Stimulated activated CD8-positive, alpha-beta memory T cell treated with anti-CD3 and anti-CD28 coated beads, Interleukin-15, amount 100 ng/mL, for 24 hours (primary cell): ENCODE results near the gene MTO1.
"Not testable (repeated sequence)": the region's sequence is repeated elsewhere in the genome, so short reads cannot be mapped to it uniquely, and the experiment has no call there.

Experiments used
- DNase-seq: peaks from one replicate; pipeline ENCODE4 v3.0.0-alpha.2; 2020; ENCODE audit warnings: low read depth

MTO1 gene

DNA sequence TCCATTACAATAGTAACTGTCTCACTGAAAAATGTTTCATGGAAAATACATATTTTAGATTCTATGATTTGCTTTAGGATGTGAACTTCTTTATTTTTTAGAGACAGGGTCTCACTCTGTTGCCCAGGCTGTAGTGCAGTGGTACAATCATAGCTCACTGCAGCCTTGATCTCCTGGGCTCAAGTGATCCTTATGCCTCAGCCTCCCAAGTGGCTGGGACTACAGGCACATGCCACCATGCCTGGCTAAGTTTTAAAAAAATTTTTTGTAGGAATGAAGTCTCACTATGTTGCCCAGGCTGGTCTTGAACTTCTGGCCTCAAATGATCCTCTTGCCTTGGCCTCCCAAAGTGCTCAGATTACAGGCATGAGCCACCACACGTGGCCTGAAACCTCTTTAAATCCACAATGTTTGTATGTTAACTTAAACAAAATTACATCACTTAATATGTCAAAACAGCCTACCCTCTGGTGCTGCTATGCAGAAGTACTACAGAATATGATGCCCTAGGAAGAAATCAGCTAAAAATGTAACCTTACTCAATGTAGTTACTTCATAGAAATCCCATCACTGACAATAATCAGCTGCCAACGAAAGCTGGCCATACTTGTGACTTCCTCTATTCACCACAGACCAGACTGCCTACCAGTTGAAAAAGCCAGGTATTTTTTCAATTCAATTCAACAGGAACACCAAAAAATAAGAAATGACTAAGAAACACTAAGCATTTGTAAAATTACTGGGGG, 41.7 kb downstream of the MTO1 start:
- DNase-seq, result no peak

- DNase-seq, result no peak
These were observed 42.6 kb downstream of the MTO1 start for GRCh38 chr6:73504160-73504559.

- DNase-seq, result no peak
These were observed 43.6 kb downstream of the MTO1 start for GRCh38 chr6:73505142-73505541.

DNA sequence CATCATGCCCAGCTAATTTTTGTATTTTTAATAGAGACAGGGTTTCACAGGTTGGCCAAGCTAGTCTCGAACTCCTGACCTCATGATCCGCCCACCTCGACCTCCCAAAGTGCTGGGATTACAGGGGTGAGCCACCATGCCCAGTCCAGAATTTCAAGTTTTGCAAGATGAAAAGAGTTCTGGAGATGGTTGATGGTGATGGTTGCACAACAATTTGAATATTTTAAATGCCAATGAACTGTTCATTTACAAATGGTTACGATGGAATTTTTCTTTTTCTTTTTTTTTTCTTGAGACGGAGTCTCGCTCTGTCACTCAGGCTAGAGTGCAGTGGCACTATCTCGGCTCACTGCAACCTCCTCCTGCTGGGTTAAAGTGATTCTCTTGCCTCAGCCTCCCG, 44.2 kb downstream of the MTO1 start:
- DNase-seq, result not testable (repeated sequence)

DNA sequence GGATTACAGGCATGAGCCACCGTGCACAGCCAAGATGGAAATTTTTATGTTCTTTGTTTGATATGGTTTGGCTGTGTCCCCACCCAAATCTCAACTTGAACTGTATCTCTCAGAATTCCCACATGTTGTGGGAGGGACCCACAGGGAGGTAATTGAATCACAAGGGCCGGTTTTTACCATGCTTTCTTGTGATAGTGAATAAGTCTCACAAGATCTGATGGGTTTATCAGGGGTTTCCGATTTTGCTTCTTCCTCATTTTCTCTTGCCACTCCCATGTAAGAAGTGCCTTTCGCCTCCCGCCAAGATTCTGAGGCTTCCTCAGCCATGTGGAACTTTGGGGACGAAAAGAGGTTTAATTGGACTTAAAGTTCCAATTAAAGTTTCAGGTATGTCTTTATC, 44.7 kb downstream of the MTO1 start:
- DNase-seq, result no peak

DNA sequence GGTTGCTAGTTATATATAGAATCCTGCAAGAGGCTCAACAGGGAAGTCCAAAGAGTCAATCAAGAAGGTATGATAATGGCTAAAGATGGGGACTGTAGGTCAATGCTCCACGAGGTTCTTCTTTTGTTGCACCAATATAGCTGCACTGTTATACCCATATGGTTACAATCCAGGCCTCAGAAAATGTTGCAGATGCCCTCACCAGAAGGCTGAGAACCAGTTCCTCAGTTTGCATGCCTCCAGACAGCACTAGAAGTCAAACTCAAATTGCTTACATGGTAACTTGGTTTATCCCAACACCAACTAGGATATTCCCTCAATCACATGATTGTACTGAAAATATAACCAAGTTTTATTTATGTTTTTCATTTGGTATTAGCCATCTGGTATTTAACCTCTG, 47.2 kb downstream of the MTO1 start:
- DNase-seq, result no peak

DNA sequence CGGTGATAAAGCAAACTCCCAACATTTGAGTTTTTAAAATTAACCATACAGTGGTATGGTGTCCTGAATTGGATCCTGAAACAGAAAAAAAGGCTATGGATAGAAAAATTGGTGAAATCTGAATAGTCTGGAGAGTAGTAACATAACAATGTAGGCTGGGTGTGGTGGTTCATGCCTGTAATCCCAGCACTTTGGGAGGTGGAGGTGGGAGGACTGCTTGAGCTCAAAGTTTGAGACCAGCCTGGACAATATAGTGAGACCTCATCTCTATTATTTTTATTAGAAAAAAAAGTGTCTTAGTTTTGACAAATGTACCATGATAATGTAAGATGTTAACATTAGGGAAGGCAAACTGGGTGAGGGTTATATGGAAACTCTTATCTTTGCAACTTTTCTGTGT, 48.3 kb downstream of the MTO1 start:
- DNase-seq, result no peak

- no peak for DNase-seq
These were observed 50.3 kb downstream of the MTO1 start for GRCh38 chr6:73511796-73512195.

GRCh38 chr6:73513496-73513854, 51.9 kb downstream of the MTO1 start:
- DNase-seq, result no peak

- DNase-seq, result no peak
These were observed 53.2 kb downstream of the MTO1 start for GRCh38 chr6:73514746-73515110.

DNA sequence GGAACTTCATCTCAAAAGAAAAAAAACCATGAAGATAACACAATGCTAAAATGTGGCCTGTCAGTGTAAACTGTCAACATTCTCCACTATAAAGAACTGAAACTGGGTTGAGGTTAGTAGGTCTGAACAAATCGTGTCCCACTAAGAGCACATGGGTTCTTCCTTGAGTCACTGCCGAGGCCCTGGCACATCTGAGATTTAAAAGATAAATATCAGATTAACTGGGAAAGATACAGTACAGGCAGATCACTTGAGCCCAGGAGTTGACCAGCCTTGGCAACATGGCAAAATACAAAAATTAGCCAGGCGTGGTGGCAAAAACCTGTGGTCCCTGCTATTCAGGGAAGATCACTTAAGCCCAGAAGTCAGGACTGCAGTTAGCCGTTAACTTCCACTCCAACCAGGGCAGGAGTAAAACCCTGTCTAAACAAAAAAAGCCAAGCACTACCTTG, 53.7 kb downstream of the MTO1 start:
- no peak for DNase-seq

DNA sequence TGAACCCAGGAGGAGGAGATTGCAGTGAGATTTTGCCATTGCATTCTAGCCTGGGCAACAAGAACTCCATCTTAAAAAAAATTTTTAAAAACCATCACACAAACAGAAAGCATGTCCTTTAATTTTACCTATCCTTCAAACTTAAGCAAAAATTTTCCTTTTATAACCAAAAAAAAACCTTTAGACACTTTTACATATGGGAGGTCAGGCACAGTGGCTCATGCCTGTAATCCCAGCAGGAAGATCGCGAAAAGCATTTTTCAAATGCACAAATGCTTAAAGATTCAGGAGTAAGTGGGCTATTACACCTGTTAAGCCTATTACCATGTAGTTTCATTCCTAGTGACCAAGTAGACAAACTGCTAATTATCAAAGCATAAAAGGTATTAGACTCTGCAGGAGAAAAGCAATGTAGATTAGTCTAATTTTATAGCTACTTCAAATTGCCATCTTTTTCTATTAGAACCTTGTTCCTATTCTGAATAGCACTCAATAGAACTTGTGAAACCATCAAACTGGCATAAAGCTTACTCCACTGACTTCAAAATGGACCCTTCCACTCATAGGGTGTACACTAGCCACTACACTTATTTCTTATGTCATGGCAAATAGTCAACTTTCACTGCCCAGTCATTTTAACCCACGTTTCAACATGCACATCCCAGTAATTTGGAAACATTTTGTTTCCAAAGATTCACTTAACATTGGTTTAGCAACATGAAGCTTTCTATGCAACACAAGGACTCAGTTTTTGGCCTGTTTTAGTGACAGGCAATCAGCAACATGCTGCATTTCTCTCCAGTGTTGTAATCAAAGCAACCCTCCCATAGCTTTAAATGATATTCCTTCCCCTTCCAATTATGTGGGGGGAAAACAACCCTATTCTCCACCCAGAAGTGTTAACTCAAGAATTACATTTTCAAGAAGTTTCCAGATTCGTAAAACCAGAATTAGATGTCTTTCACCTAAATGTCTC, 55.3 kb downstream of the MTO1 start:
- no peak for DNase-seq

- not testable (repeated sequence) for DNase-seq
These were observed 56.8 kb downstream of the MTO1 start for GRCh38 chr6:73518100-73518981.

DNA sequence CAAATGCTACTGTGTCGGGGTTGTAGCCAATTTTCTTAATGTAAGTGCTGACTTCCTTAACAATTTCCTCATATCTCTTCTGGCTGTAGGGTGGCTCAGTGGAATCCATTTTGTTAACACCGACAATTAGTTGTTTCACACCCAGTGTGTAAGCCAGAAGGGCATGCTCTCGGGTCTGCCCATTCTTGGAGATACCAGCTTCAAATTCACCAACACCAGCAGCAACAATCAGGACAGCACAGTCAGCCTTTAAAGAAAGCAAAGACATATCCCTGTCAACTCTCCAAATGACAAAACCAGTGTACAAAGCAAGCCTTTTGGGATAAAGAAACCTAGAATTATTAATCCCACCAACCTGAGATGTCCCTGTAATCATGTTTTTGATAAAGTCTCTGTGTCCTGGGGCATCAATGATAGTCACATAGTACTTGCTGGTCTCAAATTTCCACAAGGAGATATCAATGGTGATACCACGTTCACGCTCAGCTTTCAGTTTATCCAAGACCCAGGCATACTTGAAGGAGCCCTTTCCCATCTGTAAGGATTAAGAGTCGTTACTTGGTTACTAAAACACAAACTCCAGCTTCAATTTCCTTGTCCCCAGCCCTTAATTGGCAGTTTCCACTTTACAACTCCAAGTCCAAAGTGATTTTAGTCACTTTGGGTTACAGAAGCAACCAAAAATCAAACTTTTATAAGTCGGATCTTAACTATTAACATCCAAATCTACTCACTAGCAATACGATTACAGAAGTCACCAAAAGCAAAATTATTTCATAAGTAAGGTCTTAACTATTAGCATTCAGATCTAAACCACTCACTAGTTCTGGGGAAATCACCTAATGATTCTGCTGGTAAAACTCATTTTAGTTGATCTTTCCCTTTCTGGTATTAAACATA, 57.7 kb downstream of the MTO1 start:
- not testable (repeated sequence) for DNase-seq

DNA sequence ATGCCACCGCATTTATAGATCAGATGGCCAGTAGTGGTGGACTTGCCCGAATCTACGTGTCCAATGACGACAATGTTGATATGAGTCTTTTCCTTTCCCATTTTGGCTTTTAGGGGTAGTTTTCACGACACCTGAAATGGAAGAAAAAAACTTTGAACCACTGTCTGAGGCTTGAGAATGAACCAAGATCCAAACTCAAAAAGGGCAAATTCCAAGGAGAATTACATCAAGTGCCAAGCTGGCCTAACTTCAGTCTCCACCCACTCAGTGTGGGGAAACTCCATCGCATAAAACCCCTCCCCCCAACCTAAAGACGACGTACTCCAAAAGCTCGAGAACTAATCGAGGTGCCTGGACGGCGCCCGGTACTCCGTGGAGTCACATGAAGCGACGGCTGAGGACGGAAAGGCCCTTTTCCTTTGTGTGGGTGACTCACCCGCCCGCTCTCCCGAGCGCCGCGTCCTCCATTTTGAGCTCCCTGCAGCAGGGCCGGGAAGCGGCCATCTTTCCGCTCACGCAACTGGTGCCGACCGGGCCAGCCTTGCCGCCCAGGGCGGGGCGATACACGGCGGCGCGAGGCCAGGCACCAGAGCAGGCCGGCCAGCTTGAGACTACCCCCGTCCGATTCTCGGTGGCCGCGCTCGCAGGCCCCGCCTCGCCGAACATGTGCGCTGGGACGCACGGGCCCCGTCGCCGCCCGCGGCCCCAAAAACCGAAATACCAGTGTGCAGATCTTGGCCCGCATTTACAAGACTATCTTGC, 58.6 kb downstream of the MTO1 start:
- DNase-seq, result peak; percentile 68

GRCh38 chr6:73520688-73521350, 59.3 kb downstream of the MTO1 start, which contains the start of gene EEF1A1:
EEF1A1 (minus strand) TSS chr6:73521032; CDS start chr6:73520026, 1,006 bp downstream.
- DNase-seq, result peak; percentile 94

DNA sequence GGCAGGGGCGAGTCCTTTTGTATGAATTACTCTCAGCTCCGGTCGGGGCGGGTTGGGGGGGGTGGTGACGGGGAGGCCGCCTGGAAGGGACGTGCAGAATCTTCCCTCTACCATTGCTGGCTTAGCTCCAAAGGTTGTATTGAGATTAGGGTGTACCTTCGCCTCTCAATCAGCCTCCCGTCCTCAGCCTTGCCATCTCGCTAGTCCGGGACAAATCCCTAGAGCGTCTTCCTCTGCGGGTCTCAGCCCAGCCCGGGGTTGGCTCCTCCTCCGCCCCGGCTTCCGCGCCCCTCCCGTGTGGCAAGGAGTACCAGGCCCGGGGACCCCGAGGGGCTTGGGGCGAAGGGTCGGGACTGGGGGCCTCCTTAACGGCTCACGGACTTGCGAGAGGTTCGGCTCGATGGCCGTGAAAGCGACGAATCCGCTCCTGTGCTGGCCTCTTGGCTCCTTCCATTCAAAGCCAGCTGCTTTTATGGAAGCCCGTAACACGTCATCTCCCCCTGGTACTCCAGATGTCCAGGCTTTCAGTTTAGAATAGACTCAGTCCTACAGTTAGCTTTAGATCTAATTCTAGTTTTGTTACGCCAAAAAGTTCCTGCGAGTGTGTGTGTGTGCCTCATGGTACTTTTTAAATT, 59.9 kb downstream of the MTO1 start:
- DNase-seq, result peak; percentile 54

GRCh38 chr6:73523434-73524123, 62.0 kb downstream of the MTO1 start:
- peak; percentile 50 for DNase-seq
